Measurements from ENCODE around the gene DCBLD1. TPM values are rescaled to one million over a fixed set of nuclear protein-coding genes. Genes with fewer than 3 reads are reported as not detected.
A peak's percentile ranks its signal among the peaks of the same experiment; 100 is the strongest.
"Not testable (repeated sequence)": the region's sequence is repeated elsewhere in the genome, so short reads cannot be mapped to it uniquely, and the experiment has no call there.

Gene DCBLD1
- 19.5 TPM for total RNA-seq
- long read RNA-seq, transcript DCBLD1-202 (15 exons, 3,626 nt), result major isoform, 30 of 53 reads
- long read RNA-seq, partial matches to known transcripts, result 6 of 53 reads
- long read RNA-seq, other reads (novel, unspliced or antisense), result 15 of 53 reads

GRCh38 chr6:117482240-117483003, at the start of gene DCBLD1:
Gene DCBLD1, plus strand, starts transcription at chr6:117482674. Its CDS starts 108 bp downstream, at chr6:117482782.
- Histone ChIP-seq H3K27ac (peak within 1 kb of the TSS; percentile 91), H3K9me3 (no peaks in the 10 kb centered on the region), H3K27me3 (no peaks in the 10 kb centered on the region), H3K4me1 (peaks cover 23% of the 10 kb centered on the region), H3K4me3 (peak within 1 kb of the TSS; percentile 74), H3K36me3 (no peaks in the 10 kb centered on the region)
- ATAC-seq (peak; percentile 91), DNase-seq (peak; percentile 92)
- intact Hi-C loops (cut with DNase I), result no loop called here
- TF ChIP-seq CTCF (IDR thresholded peaks at IDR 0.05), result no peak

- Histone ChIP-seq H3K36me3 (no peaks in the 10 kb centered on the region), H3K4me3 (peak overlapping the region; percentile 4), H3K27me3 (no peaks in the 10 kb centered on the region), H3K9me3 (no peaks in the 10 kb centered on the region), H3K27ac (peak overlapping the region; percentile 48), H3K4me1 (no peaks in the 10 kb centered on the region)
- ATAC-seq, result peak; percentile 45
- no peak for TF ChIP-seq CTCF (IDR thresholded peaks at IDR 0.05)
- no peak for DNase-seq
- intact Hi-C loops (cut with DNase I), result loop anchor here (10.0 kb wide), 1 partner anchor 114 kb away; no protein-coding TSS in a partner anchor
Measured at GRCh38 chr6:117440706-117441525, 41.6 kb upstream of the DCBLD1 start.

- no peak for TF ChIP-seq CTCF (IDR thresholded peaks at IDR 0.05)
- DNase-seq, result no peak
- H3K27ac ChIP-seq, result peak overlapping the region; percentile 51
- intact Hi-C loops (cut with DNase I), result loop anchor here (10.0 kb wide), 1 partner anchor 113 kb away; no protein-coding TSS in a partner anchor
- no peaks in the 10 kb centered on the region for H3K4me1 ChIP-seq
- H3K36me3 ChIP-seq, result no peaks in the 10 kb centered on the region
- no peaks in the 10 kb centered on the region for H3K9me3 ChIP-seq
- H3K4me3 ChIP-seq, result peak overlapping the region; percentile 4
- H3K27me3 ChIP-seq, result no peaks in the 10 kb centered on the region
- peak; percentile 84 for ATAC-seq
Measured at GRCh38 chr6:117441824-117442264, 40.6 kb upstream of the DCBLD1 start.

GRCh38 chr6:117442313-117442712, 40.2 kb upstream of the DCBLD1 start:
- H3K27ac ChIP-seq, result peak overlapping the region; percentile 51
- intact Hi-C loops (cut with DNase I), result loop anchor here (10.0 kb wide), 1 partner anchor 112 kb away; no protein-coding TSS in a partner anchor
- not testable (repeated sequence) for H3K4me1 ChIP-seq, H3K36me3 ChIP-seq, ATAC-seq, H3K27me3 ChIP-seq, H3K4me3 ChIP-seq, H3K9me3 ChIP-seq, DNase-seq

GRCh38 chr6:117444600-117444999, 37.9 kb upstream of the DCBLD1 start:
- H3K27ac ChIP-seq, result no peak overlapping the region
- no peaks in the 10 kb centered on the region for H3K4me1 ChIP-seq
- ATAC-seq (peak; percentile 38), DNase-seq (no peak)
- H3K9me3 ChIP-seq, result no peaks in the 10 kb centered on the region
- intact Hi-C loops (cut with DNase I), result loop anchor here (10.0 kb wide), 1 partner anchor 110 kb away; no protein-coding TSS in a partner anchor
- TF ChIP-seq CTCF (IDR thresholded peaks at IDR 0.05), result no peak
- no peaks in the 10 kb centered on the region for H3K27me3 ChIP-seq
- H3K36me3 ChIP-seq, result no peaks in the 10 kb centered on the region
- H3K4me3 ChIP-seq, result no peak overlapping the region
